ENCODE results near the gene TCF20.

TCF20 gene

DNA sequence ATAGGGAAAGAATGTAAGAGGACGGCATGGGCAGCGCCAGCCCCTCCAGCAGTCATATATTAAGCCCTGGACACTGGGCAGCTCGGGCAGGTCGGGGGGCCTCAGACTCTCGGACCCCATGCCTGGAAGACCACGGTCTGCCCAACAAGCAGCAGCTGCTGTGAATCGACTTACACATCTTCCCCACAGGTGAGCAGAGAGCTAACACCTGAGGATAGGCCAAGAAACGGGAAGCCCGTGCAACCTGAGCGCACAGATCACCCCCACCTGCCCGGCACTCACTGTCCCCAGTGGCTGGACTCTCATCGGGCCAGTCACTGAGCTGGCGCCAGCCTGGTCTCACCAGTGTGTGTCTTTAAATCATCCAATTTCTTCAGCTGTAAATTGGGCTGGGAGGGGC, 4.7 kb upstream of the TCF20 start:
- Histone ChIP-seq H3K4me3 (ENCODE audit: insufficient read length, low read depth) (no peak overlapping the region), H3K27me3 (ENCODE audit: insufficient read depth, insufficient read length) (peaks cover 6% of the 10 kb centered on the region), H3K9ac (ENCODE audit: insufficient read length, low read depth) (no peak overlapping the region), H3K4me1 (ENCODE audit: insufficient read depth, insufficient read length) (peaks cover 11% of the 10 kb centered on the region), H3K9me3 (ENCODE audit: insufficient read depth, low read length) (no peaks in the 10 kb centered on the region), H3K36me3 (ENCODE audit: insufficient read depth, insufficient read length, low read length) (peaks cover 6% of the 10 kb centered on the region)
- TF ChIP-seq ZNF274 (IDR thresholded peaks at IDR 0.05; ENCODE audit: low read depth, low read length) = no peak
- DNase-seq (ENCODE audit: low read depth, low spot score) = no peak

DNA sequence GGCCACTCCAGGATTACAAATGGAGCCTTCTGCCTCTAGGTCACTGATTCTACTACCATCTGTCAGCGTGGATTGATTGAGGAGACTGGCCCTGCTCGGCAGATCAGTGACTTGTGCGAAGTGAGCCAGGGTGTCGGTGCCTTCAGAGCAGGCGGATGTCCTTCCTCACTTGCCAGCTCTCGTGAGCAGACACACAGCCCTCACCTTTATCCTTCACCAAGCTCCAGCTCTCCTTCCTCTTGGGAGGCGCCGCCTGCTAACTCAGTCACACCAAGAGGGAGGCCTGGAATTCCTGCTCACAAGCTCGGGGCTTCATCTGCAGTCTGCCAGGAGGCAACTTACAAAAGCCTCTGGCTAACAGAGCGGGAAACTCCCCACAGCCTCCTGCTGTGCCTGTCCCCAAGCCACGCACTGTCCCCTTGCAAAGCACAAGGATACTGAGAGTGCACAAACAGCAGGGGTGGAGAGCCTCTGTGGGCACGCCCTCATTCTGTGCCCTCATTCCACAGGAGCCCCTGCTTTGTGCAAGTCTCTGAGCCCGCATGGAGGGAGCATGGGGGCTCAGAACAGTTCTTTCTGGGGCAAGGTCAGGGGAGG, 3.5 kb upstream of the TCF20 start:
- H3K9me3 ChIP-seq (ENCODE audit: insufficient read depth, low read length) = no peaks in the 10 kb centered on the region
- H3K4me3 ChIP-seq (ENCODE audit: insufficient read length, low read depth) = peak overlapping the region; percentile 21
- no peak for DNase-seq (ENCODE audit: low read depth, low spot score)
- H3K4me1 ChIP-seq (ENCODE audit: insufficient read depth, insufficient read length) = peaks cover 11% of the 10 kb centered on the region
- H3K9ac ChIP-seq (ENCODE audit: insufficient read length, low read depth) = peak overlapping the region; percentile 67
- H3K36me3 ChIP-seq (ENCODE audit: insufficient read depth, insufficient read length, low read length) = peaks cover 6% of the 10 kb centered on the region
- TF ChIP-seq ZNF274 (IDR thresholded peaks at IDR 0.05; ENCODE audit: low read depth, low read length) (no peak), SUZ12 (IDR thresholded peaks at IDR 0.05; ENCODE audit: extremely low read depth, insufficient read depth, insufficient read length) (no peak), YY1 (IDR thresholded peaks at IDR 0.05; ENCODE audit: insufficient read depth, insufficient read length) (no peak)
- peaks cover 6% of the 10 kb centered on the region for H3K27me3 ChIP-seq (ENCODE audit: insufficient read depth, insufficient read length)

GRCh38 chr22:42272431-42272999, 2.1 kb upstream of the TCF20 start:
- H3K27me3 ChIP-seq (ENCODE audit: insufficient read depth, insufficient read length) = peaks cover under 1% of the 10 kb centered on the region
- H3K4me1 ChIP-seq (ENCODE audit: insufficient read depth, insufficient read length) = peaks cover 11% of the 10 kb centered on the region
- TF ChIP-seq YY1 (IDR thresholded peaks at IDR 0.05; ENCODE audit: insufficient read depth, insufficient read length) (no peak), ZNF274 (IDR thresholded peaks at IDR 0.05; ENCODE audit: low read depth, low read length) (no peak), SUZ12 (IDR thresholded peaks at IDR 0.05; ENCODE audit: extremely low read depth, insufficient read depth, insufficient read length) (no peak)
- DNase-seq (ENCODE audit: low read depth, low spot score) = no peak
- H3K4me3 ChIP-seq (ENCODE audit: insufficient read length, low read depth) = no peak overlapping the region
- no peaks in the 10 kb centered on the region for H3K9me3 ChIP-seq (ENCODE audit: insufficient read depth, low read length)
- no peak overlapping the region for H3K9ac ChIP-seq (ENCODE audit: insufficient read length, low read depth)
- peaks cover 2% of the 10 kb centered on the region for H3K36me3 ChIP-seq (ENCODE audit: insufficient read depth, insufficient read length, low read length)

- no peaks in the 10 kb centered on the region for H3K27me3 ChIP-seq (ENCODE audit: insufficient read depth, insufficient read length)
- no peak overlapping the region for H3K4me3 ChIP-seq (ENCODE audit: insufficient read length, low read depth)
- no peaks in the 10 kb centered on the region for H3K9me3 ChIP-seq (ENCODE audit: insufficient read depth, low read length)
- no peak overlapping the region for H3K9ac ChIP-seq (ENCODE audit: insufficient read length, low read depth)
- no peak for DNase-seq (ENCODE audit: low read depth, low spot score)
- peaks cover 11% of the 10 kb centered on the region for H3K4me1 ChIP-seq (ENCODE audit: insufficient read depth, insufficient read length)
- H3K36me3 ChIP-seq (ENCODE audit: insufficient read depth, insufficient read length, low read length) = peaks cover 2% of the 10 kb centered on the region
- no peak for TF ChIP-seq SUZ12 (IDR thresholded peaks at IDR 0.05; ENCODE audit: extremely low read depth, insufficient read depth, insufficient read length)
- no peak for TF ChIP-seq ZNF274 (IDR thresholded peaks at IDR 0.05; ENCODE audit: low read depth, low read length)
- no peak for TF ChIP-seq YY1 (IDR thresholded peaks at IDR 0.05; ENCODE audit: insufficient read depth, insufficient read length)
Measured at GRCh38 chr22:42271906-42272305, 1.5 kb upstream of the TCF20 start.

DNA sequence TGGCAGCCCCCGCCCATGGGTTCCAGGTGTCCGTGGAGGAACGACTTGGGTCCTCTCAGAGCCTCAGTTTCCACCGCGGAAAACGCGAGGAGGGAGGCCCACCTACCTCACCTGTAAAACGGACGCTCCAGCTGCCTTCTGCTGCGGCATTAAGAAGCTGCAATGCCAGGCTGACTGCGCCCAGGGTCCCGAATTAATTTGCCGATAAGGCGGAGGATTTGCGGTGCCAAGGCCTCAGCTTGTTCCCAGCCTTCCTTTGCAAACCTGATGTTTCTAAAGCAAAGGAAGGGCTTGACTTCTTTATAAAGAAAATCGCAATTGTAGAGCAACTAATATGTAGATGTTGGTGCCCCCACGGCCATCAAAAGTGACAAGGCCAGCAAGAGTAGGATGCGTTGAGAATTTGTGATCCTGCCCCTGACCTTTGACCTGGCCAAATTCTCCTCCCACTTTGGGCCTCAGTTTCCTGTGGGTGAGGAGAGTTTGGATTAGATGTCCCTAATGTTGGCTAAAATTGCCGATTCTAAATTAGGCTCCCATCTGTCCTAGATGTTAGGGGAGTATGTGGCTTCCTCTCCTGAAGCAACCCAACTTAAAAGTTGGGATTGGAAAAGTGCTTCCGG, 849 bp upstream of the TCF20 start:
- Histone ChIP-seq H3K4me1 (ENCODE audit: insufficient read depth, insufficient read length) (peaks cover 11% of the 10 kb centered on the region), H3K4me3 (ENCODE audit: insufficient read length, low read depth) (no peak overlapping the region), H3K9ac (ENCODE audit: insufficient read length, low read depth) (no peak overlapping the region), H3K36me3 (ENCODE audit: insufficient read depth, insufficient read length, low read length) (peaks cover 2% of the 10 kb centered on the region), H3K9me3 (ENCODE audit: insufficient read depth, low read length) (no peaks in the 10 kb centered on the region), H3K27me3 (ENCODE audit: insufficient read depth, insufficient read length) (no peaks in the 10 kb centered on the region)
- no peak for DNase-seq (ENCODE audit: low read depth, low spot score)
- no peak for TF ChIP-seq SUZ12 (IDR thresholded peaks at IDR 0.05; ENCODE audit: extremely low read depth, insufficient read depth, insufficient read length)
- no peak for TF ChIP-seq YY1 (IDR thresholded peaks at IDR 0.05; ENCODE audit: insufficient read depth, insufficient read length)
- TF ChIP-seq ZNF274 (IDR thresholded peaks at IDR 0.05; ENCODE audit: low read depth, low read length) = no peak

DNA sequence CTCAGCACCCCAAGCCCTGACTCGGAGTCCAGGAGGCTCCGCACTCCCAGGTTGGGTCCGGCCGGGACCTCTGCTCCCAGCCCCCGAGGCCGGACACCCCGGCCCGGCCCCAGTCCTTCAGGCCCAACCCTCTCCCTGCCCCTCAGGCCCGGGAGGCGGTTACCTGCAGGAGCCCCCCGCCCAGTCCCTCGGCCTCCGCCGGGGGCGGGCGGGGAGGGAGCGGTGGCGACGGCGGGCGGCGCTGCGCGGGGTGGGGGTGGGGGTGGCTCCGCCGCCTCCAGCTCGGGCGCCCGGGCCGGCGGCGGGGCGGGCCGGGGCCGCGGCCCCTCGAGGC, 310 bp downstream of the TCF20 start:
- no peak for DNase-seq (ENCODE audit: low read depth, low spot score)
- Histone ChIP-seq H3K27me3 (ENCODE audit: insufficient read depth, insufficient read length) (no peaks in the 10 kb centered on the region), H3K4me3 (ENCODE audit: insufficient read length, low read depth) (peak overlapping the region; percentile 75), H3K9ac (ENCODE audit: insufficient read length, low read depth) (peak overlapping the region; percentile 86), H3K4me1 (ENCODE audit: insufficient read depth, insufficient read length) (peaks cover 11% of the 10 kb centered on the region), H3K36me3 (ENCODE audit: insufficient read depth, insufficient read length, low read length) (no peaks in the 10 kb centered on the region), H3K9me3 (ENCODE audit: insufficient read depth, low read length) (no peaks in the 10 kb centered on the region)
- TF ChIP-seq ZNF274 (IDR thresholded peaks at IDR 0.05; ENCODE audit: low read depth, low read length) (no peak), SUZ12 (IDR thresholded peaks at IDR 0.05; ENCODE audit: extremely low read depth, insufficient read depth, insufficient read length) (no peak), YY1 (IDR thresholded peaks at IDR 0.05; ENCODE audit: insufficient read depth, insufficient read length) (no peak)

GRCh38 chr22:42269432-42270175, 849 bp downstream of the TCF20 start:
- H3K9ac ChIP-seq (ENCODE audit: insufficient read length, low read depth) = peak overlapping the region; percentile 86

More at GRCh38 chr22:42269432-42270175, 849 bp downstream of the TCF20 start:
- no peak for DNase-seq (ENCODE audit: low read depth, low spot score)
- H3K36me3 ChIP-seq (ENCODE audit: insufficient read depth, insufficient read length, low read length) = no peaks in the 10 kb centered on the region
- H3K9me3 ChIP-seq (ENCODE audit: insufficient read depth, low read length) = no peaks in the 10 kb centered on the region
- TF ChIP-seq SUZ12 (IDR thresholded peaks at IDR 0.05; ENCODE audit: extremely low read depth, insufficient read depth, insufficient read length) (no peak), ZNF274 (IDR thresholded peaks at IDR 0.05; ENCODE audit: low read depth, low read length) (no peak), YY1 (IDR thresholded peaks at IDR 0.05; ENCODE audit: insufficient read depth, insufficient read length) (no peak)
- no peaks in the 10 kb centered on the region for H3K27me3 ChIP-seq (ENCODE audit: insufficient read depth, insufficient read length)
- peak overlapping the region; percentile 75 for H3K4me3 ChIP-seq (ENCODE audit: insufficient read length, low read depth)
- peaks cover 9% of the 10 kb centered on the region for H3K4me1 ChIP-seq (ENCODE audit: insufficient read depth, insufficient read length)

Data from NT2/D1 (cell line).